Neural crest cell (in vitro differentiated cells): Measurements from ENCODE around the gene PLXNB1. TPM values are rescaled to one million over a fixed set of nuclear protein-coding genes. Genes with fewer than 3 reads are reported as not detected.

ENCODE experiments used
- DNase-seq: peaks from one replicate; pipeline ENCODE4 v3.0.0; 2021; ENCODE audit warnings: low read depth, mixed read lengths, low spot score
- H3K27ac Mint-ChIP-seq: one replicate; pipeline ENCODE4 v1.8.0; 2021; ENCODE audit warnings: mild to moderate bottlenecking, mixed read lengths; ENCODE audit not compliant: unreplicated experiment
- H3K27me3 Mint-ChIP-seq: 2 replicates; pipeline ENCODE4 v1.8.0; 2021; ENCODE audit warnings: low read depth, mild to moderate bottlenecking, mixed read lengths
- H3K36me3 Mint-ChIP-seq: 2 replicates; pipeline ENCODE4 v1.8.0; 2021; ENCODE audit warnings: low read depth, mild to moderate bottlenecking, mixed read lengths
- H3K4me1 Mint-ChIP-seq: 2 replicates; pipeline ENCODE4 v1.8.0; 2021; ENCODE audit warnings: mixed read lengths
- H3K4me3 Mint-ChIP-seq: one replicate; pipeline ENCODE4 v1.8.0; 2021; ENCODE audit warnings: mild to moderate bottlenecking, mixed read lengths
- H3K9me3 Mint-ChIP-seq: 2 replicates; pipeline ENCODE4 v1.8.0; 2021; ENCODE audit warnings: mixed read lengths
- total RNA-seq: library from RNA; stranded (reverse); gene quantifications from 2 replicates; pipeline ENCODE4 v1.2.1, GENCODE V29; 2021
- TF ChIP-seq, protein P1 (sequence below): fragments of 200-600 bp; sonication (generic); conservative IDR thresholded peaks from 2 replicates; pipeline ENCODE4 v1.5.0; 2021; ENCODE audit warnings: antibody characterized with exemption, mild to moderate bottlenecking

Gene PLXNB1
- total RNA-seq, 1 donor from 2014 or later: 180 TPM

DNA sequence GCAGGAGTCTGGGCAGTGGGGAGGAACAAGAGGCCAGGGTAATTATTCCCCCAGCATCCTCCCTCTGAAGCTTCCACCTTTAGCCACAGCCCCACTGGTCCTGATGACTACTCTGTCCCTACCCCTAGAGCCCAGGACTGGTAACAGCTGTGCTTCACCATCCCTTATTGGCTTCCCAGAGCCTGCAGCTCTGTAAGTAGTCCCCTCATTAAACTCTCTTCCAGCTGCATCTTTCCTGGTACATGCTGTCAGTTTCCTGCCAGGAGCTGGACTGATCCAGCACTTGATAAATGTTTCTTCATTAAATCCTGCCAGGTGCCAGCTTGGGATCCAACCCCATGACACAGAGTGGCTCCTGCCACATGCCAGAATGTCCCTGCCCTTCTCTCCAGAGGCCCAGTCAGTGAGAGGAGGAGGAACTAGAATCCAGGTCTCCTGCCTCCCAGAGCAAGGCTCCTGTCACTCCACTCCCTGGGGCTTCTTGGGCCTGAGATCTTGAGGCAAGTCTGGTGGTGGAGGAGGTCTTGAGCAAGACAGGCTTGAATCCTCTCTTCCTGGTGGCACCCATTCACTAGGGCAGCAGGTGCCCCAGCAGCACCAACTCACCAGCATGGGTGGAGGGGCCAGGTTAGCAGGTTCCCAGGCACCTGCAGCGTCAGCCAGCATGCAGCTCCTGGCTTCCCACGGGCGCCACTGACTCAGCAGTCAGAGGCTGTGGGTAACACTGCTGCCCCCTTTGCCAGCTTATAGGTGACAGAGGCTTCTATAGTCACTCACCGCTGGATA is 30.3 kb downstream of the PLXNB1 start:
- no peak for DNase-seq
- Mint-ChIP-seq H3K27ac (no peak overlapping the region), H3K4me3 (no peak overlapping the region)

DNA sequence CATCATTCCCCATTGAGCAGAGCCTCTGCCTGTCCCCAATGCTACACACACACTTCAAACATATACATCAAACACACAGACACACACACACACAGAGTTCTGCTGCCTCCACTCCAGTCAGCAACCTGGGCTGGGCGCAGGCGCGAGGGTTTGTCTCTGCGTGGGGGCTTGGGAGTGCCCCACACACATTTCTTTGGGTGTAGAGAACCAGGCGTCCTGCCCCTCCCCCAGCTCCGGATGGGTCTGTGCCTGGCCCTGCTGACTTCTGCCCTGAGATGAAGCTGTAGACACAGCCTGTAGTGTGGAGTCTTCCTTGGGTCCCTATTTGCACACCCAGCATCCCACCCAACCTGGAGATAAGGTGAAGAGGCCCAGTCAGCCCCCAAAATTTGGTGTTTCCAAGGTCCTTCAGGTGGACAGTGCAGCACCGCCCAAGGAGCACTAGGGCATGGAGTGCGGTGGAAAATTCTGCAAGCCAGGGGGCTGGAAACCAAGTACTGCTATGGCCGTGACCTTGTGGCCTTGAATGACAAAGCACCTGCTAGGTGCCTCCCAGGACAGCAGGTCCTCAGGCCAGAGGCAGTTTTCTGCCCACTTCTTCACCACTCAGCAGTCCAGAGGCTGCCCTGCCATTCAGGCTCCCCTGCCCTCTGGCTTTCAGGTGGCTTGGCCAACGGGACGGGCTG is 31.0 kb downstream of the PLXNB1 start:
- TF ChIP-seq, protein P1, sequence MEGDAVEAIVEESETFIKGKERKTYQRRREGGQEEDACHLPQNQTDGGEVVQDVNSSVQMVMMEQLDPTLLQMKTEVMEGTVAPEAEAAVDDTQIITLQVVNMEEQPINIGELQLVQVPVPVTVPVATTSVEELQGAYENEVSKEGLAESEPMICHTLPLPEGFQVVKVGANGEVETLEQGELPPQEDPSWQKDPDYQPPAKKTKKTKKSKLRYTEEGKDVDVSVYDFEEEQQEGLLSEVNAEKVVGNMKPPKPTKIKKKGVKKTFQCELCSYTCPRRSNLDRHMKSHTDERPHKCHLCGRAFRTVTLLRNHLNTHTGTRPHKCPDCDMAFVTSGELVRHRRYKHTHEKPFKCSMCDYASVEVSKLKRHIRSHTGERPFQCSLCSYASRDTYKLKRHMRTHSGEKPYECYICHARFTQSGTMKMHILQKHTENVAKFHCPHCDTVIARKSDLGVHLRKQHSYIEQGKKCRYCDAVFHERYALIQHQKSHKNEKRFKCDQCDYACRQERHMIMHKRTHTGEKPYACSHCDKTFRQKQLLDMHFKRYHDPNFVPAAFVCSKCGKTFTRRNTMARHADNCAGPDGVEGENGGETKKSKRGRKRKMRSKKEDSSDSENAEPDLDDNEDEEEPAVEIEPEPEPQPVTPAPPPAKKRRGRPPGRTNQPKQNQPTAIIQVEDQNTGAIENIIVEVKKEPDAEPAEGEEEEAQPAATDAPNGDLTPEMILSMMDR: no peak
- H3K27me3 Mint-ChIP-seq: peaks cover 4% of the 10 kb centered on the region
- DNase-seq: no peak
- no peak overlapping the region for H3K27ac Mint-ChIP-seq
- H3K36me3 Mint-ChIP-seq: peaks cover 8% of the 10 kb centered on the region
- H3K9me3 Mint-ChIP-seq: no peaks in the 10 kb centered on the region
- no peak overlapping the region for H3K4me3 Mint-ChIP-seq
- H3K4me1 Mint-ChIP-seq: no peaks in the 10 kb centered on the region

More for the DNA sequence above, 30.3 kb downstream of the PLXNB1 start:
- Mint-ChIP-seq H3K4me1 (no peaks in the 10 kb centered on the region), H3K27me3 (peaks cover 4% of the 10 kb centered on the region), H3K36me3 (peaks cover 8% of the 10 kb centered on the region), H3K9me3 (no peaks in the 10 kb centered on the region)
- TF ChIP-seq, protein P1: no peak

GRCh38 chr3:48397767-48398681 is 31.9 kb downstream of the PLXNB1 start:
- no peak for DNase-seq
- no peaks in the 10 kb centered on the region for H3K9me3 Mint-ChIP-seq

DNA sequence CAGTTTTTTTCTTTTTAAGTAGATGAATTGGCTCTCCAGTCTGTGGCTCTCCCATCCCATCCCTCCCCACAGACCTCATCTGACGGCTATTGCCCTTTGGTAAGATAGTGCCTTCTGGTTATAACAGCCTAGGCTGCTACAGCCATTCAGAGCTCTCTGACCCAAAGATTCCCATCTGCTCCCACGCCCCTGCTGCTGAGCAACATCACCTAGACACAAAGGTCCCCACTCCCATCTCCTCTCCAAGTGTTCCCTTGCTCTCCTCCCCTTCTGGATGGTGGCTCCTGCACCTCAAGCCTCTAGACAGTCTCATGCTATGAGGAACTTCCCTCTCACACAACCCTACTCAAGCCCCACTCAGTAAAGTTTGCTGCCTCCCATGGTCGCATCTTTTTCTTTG is 34.2 kb downstream of the PLXNB1 start:
- Mint-ChIP-seq H3K9me3 (peaks cover 4% of the 10 kb centered on the region), H3K4me3 (no peak overlapping the region), H3K4me1 (no peaks in the 10 kb centered on the region), H3K36me3 (peaks cover 1% of the 10 kb centered on the region), H3K27me3 (peaks cover 4% of the 10 kb centered on the region), H3K27ac (no peak overlapping the region)
- no peak for DNase-seq
- TF ChIP-seq, protein P1: no peak

More at GRCh38 chr3:48397767-48398681, 31.9 kb downstream of the PLXNB1 start:
- TF ChIP-seq, protein P1: no peak
- Mint-ChIP-seq H3K27me3 (peaks cover 4% of the 10 kb centered on the region), H3K36me3 (peaks cover 5% of the 10 kb centered on the region), H3K27ac (no peak overlapping the region), H3K4me3 (no peak overlapping the region), H3K4me1 (no peaks in the 10 kb centered on the region)

DNA sequence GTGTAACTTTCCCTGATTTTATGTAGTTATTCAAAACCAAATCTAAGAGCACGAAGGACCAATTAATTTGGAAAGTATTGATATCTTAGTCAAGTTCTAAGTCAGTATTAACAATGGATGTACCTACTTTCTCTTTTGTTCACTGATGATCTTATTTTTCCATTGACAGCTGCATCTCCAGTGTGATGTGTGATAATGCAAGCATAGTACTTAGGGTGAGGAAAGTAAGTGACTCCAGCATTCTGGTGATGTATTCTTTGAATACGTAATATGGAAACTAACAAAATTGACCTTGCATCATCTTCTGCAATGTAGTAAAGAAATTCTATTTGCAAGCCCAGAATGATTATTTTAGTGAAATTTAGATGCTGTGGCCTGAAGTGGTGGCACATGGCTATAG is 35.5 kb downstream of the PLXNB1 start:
- Mint-ChIP-seq H3K27me3 (peaks cover 4% of the 10 kb centered on the region), H3K9me3 (peaks cover 4% of the 10 kb centered on the region), H3K36me3 (no peaks in the 10 kb centered on the region)

More for the DNA sequence above, 35.5 kb downstream of the PLXNB1 start:
- H3K27ac Mint-ChIP-seq: no peak overlapping the region
- H3K4me3 Mint-ChIP-seq: no peak overlapping the region
- no peaks in the 10 kb centered on the region for H3K4me1 Mint-ChIP-seq
- TF ChIP-seq, protein P1: no peak
- no peak for DNase-seq
